ENCODE data around the gene GFRA4.

The GFRA4 gene

DNA sequence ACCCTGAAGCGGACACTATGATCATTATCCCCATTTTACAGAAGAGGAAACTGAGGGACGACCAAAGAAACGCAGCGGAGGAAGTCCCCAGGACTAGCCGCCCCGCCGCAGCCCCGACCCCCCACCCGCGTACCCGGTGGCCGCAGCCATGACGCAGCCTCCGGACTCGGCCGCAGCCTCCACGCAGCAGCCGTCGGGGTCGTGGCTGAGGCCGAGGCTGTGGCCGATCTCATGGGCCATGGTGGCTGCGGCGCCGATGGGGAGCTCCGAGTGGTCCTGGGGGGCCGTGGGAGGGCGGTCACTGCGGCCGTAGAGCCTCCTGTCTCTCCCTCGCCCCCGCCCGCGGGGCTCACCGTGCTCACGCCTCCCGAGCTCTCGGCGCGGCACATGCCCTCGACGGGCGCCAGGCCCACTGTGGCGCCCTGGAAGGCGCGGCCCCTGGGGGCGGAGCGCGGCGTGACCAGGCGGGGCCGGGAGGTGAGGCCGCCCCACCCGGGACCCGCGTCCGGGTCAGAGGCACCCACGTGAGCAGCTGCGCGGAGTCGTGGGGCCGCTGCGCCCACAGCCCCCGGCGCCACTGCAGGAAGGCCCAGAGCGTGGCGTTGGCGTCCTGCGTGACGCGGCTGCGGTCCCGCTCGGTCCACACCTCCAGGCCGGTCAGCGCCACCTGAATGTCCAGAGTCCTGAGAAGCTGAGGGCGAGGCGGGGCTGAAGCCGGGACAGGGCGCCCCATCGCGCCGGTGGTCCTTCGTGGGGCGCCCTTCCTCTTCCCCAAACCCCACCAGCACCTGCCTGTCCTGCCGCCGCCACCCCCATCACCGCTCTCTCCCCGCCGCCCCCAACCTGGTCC is 10.2 kb upstream of the GFRA4 start:
- DNase-seq, result no peak

DNA sequence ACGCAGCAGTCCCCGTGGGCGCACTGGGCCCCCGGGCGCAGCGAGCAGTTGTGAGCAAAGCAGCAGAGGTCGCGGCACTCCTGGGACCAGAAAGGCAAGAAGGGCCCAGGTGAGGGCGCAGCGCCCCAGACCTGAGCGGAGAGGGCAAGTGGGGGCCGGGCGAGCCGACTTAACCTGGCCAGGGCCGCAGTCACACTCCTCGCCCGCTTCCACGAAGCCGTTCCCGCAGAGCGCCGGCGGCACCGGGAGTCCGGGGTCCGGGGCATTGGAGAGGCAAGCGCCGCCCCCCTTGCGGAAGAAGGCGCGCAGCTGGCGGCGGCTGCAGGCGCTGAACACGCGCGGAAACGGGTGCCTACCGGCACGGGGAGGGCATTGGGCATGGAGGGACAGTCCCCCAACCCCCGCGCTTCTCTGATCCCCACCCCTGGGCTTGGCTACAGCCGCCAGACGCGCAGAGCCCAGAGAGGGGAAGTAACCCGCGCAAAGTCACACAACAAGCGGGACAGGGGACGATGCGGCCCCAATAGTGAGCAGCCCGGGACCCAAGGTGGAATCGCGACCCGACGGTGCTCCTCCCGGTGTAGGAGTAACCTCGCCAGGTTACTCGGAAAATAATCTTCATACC is 9.5 kb upstream of the GFRA4 start:
- no peak for DNase-seq

DNA sequence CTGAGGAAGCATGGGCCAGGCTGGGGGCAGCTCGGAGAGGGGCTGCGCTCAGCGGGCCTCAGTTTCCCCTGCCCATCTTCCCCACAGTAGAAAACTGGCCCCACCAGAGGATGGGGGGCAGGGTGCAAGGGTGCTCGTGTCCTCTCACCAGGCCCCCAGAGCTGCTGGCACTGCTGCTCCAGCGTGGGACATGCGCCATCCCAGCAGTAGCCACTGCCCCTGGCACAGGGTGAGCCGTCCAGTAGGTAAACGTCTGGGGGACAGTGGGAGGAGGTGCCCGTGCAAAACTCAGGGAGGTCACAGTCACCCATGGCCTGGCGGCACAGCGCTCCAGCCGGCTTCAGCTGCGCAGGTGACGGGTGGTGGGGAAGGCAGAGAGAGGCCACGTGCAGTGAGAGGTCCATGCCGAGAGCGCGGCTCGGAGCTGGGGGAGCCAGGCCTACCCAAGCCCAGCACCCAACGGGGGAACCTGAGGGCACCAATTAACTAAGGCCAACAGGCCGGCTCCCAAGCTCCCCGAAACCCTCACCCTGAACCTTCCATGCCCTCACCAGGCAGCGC is 8.9 kb upstream of the GFRA4 start:
- no peak for DNase-seq

DNA sequence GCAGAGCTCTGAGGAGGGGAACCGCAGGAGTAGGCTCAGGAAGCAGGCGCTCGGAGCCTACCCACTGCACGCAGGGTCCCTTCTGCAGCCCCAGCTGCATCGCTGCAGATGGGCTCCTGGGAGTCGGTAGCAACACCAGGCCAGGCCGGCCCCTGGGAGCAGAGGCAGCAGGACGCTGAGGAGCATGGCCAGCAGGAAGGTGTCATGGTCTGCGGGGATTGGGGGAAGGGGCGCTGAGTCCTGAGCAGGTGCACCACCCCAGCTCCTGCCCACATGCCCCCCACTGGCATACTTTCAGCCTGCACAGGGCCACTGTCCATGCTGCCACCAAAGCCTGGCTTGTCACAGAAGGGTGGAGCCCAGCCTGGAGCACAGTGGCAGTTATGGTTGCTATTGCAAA is 7.7 kb upstream of the GFRA4 start:
- DNase-seq, result no peak

DNA sequence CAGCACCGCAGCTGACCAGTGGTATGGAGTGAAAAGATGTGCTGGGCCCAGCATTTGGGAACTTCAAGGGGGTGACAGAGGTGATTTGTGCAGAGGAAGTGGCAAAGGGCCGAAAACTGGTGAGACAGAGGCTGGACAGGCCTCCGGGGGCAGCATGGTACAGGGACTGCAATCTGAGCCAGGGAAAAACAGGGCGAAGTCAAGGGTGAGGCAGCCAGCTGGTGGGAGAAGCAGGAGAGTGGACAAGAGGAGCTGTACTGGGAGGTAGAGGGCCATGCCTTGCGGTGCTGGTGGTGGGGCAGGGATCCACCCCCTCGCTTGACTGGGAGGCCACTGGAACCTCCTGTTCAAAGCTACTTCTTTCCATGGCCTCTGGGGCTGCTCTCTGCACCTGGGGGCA is 7.3 kb upstream of the GFRA4 start:
- DNase-seq, result peak; percentile 2

DNA sequence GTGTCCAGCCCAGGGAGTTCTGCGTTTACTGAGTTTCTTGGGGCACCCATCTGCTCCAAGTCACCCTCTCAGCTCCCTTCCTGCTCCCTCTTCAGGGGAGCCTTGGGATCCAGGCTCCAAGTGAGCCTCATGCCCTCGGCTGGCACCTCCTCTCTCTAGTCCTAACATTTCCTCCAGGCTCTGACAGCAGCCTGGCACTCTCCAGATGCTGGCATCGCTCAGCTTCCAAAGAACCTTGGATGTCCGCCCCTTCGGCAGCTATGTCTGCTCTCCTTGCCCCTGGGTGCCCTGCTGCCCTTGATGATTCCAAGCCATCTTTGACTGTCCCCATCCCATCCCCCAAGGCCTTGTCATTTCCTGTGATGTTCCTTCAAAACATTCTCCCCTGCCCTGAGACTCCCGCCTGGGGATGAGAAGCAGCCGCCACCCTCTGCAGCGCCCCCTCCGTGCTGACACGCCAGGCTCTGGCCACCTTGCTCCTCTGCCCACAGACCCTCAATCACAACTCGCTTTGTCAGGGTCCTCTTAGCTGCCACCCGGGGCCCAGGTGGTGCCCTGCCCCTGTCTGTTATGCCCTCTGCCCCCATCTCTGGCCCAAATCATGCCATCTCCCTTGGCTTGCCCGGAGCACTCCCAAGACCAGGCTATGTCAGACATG is 6.6 kb upstream of the GFRA4 start:
- DNase-seq, result no peak

DNA sequence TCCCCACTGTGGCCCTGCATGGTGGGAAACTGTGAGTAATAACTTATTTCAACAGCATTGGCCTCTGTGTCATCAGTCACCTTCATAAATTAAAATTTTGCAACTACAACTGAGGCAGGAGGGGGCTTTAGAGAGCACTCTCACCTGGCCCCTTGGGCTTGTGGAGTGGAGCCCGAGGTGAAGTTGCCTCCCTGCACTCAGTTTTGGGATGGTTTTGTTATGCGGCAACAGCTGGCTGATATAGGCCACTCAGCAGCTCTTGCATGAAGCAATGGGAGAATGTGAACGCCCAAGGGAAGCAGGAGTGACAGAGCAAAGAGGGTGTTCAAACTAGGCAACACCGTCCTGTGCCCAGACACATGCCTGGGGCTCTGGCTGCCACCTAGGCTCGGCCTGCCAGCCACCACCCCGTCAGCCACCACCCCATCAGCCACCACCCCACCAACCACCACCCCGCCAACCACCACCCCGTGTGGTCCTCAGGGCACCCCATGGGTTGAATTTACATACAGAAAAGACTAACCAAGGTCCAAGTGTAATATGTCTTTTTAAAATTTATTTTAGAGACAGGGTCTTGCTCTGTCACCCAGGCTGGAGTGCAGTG is 4.3 kb upstream of the GFRA4 start:
- no peak for DNase-seq

DNA sequence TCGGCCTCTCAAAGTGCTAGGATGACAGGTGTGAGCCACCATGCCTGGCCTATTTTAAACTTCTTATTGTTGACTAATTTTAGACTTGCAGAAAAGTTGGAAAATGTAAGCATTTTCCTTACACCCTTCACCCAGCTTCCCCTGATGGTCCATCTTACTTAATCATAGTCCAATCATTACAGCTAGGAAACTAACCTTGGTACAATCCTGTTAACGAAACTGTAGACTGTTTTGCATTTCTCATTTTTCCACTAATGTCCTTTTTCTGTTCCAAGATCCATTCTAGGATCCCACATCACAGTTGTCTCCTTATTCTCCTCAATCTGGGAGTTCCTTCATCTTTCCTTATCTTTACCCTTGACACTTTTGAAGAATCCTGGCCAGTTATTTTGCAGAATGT is 659 bp upstream of the GFRA4 start:
- DNase-seq, result no peak

DNA sequence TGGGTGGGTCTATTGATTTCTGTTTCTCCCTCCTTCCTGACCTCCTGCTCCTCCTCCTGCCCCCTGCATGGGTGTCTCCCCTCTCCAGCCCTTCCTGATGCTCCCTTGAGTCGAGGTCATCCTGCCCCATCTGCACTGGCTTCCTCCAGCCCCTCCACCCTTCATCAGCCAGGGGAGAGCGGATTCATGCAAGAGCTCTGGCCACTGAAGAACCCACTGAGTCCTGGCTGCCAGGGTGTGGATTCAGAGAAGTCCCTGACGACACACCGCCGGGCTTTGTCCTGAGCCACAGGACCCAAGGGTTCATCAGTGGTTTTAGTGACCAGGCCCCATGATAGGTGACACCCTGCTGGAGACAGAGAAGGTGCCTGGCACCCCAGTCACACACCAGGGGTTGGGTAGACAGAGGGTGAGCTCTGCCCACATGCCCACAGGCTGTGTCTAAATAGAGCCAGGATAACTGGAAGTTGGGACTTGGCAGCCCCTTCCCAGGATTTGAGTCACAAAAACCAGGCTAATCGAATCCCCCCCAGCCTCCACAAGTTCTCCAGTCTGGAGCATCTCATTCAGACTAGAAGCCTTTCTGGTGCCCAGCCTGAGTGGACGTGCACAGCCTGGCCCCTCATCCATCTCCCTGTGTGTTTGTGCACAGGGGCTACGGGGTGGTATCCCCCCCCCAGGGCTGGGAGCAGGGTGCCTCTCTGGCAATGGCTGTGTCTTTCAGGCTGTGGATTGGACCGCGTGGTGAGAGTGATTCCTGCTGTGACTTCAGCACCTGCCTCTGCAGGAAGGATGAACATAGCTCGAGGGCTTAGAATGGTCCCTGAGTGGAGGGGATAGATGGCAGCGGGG is 1.2 kb downstream of the GFRA4 start:
- DNase-seq, result no peak

DNA sequence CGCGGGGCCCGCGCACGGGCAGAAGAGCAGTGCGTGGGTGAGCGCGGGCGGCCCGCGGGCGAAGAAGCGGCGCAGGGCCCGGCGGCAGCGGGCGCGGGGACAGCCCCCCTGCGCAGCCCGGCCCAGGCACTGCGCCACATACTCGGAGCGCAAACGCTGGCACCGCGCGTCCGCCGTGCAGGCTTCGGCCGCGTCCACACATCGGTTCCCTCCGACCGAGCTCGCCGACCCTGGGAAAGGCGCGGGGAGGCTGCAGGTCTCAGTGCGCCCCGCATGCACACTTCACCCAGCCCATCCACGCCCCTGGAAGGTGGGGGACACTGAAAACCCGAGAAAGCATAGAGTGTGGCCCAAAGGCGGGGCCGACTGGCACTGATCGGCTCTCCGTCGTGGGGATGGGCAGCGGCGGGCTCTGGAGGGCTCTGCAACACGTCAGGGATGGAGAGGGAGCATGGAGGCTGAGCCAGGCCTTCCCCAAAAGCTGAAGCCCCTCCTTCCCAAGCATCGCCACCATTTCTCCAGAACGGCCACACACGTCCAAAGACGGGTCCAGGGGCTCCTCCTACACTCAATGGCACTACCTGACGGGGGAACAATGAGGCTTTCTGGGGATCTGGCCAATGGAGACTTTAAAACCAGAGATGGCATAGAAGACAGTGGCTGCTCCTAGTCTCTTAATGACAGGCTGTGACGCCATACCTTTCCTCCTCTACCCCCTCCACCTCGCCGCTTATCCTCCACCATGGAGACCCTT is 2.0 kb downstream of the GFRA4 start:
- DNase-seq, result no peak

DNA sequence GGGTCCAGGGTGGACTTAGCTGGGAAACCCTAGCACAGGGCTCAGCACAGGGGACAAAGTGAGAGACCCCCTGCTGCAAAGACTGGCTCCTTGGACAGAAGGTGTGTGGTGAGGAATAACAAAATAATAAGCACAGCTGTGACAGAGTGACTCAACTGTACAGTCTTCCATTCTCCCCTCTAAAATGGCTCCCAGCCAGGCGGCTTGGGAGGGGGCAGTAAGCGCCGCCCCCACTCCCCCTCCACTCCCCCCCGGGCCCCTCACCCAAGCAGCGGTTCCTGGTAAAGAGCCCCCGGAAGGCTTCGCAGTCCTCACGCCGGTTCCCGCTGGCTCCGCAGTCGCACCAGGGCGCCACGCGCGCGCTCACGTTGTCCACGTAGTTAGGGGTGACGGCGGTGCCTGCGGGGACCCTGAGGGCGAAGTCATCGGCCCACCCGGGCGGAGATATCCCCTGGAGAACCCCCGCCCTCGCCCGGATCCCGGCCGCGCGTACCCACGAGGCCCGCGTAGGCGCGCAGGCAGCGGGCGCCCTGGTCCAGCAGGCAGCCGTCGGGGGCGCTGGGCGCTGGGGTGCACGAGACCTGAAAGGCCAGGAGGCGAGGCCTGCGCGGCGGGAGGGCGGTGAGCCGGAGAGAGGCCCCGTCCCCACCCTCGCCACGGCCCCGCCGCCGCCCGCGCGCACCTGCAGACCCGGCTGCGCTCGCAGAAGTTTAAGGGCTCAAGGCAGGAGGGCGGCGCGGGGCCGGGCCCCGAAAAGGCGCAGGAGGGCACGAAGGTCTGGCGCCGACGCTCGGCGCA is 2.7 kb downstream of the GFRA4 start:
- DNase-seq, result no peak

DNA sequence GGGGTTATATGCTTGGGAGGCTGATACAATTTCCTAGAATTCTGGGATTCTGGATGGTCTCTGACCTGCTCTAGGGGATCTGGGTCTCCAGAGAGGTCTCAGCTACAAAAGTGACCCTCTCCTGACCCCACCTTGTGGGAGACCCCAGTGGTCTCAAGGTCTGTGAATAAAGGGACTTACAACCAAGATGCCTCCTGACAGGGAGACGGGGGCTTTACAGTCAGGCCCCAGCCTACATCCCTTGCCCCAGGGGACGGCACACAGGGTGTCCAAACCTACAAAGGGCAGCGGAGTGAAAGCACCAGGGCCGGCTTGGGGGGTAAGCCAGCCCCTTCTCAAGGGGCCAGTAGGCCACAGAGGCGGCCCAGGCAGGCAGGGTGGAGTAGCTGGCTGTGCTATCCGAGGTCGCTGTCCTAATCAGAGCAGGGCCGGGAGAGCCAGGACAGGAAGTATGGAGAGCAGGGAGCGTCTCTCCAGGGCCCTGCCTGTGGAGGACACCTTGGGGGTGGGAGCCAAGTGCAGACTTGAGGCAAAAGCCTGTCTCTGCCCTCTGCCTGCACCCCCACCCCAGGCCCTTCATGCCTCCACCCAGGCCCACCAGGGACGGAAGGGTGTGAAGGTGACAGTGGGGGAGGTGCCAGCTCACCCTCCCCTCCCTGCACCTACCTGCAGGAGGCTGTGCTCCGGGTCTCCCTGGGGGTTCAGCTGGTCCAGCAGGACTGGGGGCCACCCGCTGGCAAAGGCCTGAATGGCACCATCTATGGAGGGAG is 3.5 kb downstream of the GFRA4 start:
- DNase-seq, result no peak

DNA sequence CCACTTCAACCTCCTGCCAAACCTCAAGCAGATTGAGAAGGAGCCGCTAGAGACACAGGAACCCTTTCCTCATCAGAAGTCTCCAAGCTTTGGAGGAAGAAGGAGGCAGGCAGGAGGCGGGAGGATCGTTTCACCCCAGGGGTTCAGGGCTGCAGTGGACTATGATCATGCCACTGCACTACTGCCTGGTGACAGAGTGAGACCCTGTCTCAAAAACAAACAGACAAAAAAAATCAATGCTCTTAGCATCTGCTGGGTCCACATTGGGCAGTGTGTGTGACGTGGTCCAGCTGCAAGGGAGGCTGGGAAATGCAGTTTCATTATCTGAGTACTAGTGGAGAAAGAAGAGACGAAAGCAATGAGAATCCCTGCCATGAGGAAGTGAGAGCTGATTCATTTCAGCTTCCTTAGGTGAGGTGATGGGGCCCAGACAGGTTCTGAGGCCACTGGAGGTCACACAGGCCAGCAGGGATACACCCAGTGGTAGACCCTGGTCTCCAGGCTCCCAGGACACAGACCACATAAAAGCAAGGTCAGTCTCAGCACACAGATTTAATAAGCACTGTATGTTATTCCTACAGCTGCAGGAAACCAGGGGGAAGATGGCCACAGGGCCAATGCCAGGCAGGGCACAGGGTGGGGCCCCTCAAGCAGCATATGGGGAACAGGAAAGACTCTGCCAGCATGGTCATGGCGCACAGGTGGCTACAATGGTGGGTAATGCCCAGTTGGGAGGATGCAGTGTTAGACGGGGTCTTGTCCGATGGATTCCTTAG is 4.3 kb downstream of the GFRA4 start:
- DNase-seq, result no peak

DNA sequence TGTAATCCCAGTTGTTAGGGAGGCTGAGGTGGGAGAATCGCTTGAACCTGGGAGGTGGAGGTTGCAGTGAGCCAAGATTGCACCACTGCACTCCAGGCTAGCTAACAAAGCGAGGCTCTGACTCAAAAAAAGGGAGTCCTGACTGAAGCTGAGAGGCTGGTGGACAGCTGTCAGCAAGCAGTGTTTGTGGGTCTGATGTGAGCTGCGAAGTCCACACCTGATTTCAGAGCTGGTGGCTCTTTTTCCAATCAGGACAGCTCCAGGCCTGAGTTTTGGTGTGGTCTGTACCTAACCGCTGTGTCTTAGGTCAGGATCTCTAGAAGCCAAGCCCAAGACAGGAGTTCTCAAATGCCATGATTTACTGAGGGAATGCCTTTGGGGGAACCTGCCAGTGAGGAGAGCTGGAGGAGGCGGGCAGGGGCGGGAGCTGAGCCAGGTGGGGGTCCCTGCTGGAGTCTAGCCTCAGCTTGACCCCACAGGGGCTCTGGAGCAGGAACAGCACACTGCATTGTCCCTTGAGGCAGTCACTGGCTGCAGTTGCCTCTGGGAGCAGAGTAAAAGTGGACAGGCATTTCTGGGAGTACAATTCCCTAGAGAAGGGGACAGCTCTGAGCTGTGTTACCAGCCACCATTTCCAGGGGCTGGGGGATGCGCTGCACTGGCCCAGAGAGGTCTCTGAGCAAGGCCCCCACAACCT is 5.0 kb downstream of the GFRA4 start:
- DNase-seq, result no peak

DNA sequence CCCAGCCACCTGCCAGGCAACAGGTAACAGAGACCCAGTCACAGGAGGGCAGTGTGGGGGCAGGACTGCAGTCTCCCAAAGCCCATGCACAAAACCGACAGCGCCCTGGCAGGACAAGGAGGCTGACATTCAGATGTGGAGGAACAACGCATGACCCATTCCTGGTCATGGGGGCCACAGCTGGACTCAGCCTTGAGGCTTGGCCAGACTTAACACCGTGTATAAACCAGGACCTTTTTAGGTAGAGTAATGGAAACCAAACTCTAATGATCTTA is 8.1 kb downstream of the GFRA4 start:
- DNase-seq, result no peak

DNA sequence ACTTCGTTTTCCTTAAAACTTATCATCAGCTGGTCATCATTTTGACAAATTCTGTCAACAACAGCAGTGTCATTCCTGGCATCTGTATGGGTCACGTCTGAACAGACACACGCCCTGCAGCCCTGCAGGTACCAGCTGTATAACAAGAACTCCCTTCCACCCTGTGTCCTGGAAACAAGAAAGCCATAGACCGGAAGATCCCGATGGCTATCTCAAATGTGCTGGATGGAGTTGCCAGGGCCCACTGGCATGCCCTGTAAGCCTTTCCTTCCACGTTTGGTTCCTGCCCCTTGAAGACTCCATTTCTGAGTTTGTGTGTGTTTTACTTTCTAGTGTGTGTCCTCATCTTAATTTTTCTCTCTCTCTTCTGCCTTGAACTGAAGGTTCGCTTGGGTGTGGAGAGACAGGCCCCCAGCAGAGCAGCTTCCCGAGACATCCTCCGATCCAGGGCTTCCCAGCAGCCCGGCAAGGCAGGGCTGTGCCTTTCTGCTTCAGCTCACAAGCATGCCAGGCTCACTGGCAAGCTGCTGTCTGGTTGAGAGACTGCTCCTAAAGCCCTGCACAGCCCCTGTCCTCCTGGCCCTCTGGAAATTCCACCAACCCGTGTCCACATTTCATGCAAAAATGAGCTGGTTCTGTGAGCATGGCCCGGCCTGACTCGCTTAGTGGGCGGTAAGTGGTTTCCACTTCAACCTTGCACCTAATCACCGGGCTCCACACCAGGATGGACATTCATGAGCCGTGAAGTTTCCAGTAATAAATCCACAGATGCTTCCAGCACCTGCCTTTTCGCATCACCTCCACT is 8.7 kb downstream of the GFRA4 start:
- no peak for DNase-seq

DNA sequence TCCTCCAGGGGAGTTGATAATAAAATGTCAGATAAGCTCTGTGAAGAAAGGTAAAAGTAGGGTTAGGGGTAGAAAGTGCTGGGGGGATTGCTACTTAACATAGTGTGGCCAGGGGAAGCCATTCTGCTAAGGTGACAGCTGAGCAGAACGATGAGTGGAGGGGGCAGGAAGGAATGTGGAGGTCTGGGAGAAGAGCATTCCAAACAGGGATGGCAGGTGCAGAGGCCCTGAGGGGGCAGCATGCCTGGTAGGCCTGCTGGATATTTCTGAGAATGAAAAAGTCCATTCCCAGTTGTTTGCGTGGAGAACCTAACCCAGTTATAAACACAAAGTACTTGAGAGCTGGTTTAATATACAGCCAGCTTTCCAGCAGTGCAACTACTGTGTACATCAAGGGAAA is 9.3 kb downstream of the GFRA4 start:
- no peak for DNase-seq
